OCI-LY7 (cell line): ENCODE data around the gene IRF2BP1.

Experiments used
- EZH2phosphoT487 ChIP-seq: fragments of 200-600 bp; sonication (generic); IDR thresholded peaks from 2 replicates; pipeline ENCODE4 v1.6.1; 2018; ENCODE audit warnings: low read depth, borderline replicate concordance, mild to moderate bottlenecking, mixed run types, antibody characterized with exemption, low read length, moderate library complexity, mixed read lengths
- TF ChIP-seq, protein P1 (sequence below): fragments of 200-600 bp; sonication (generic); conservative IDR thresholded peaks from 2 replicates; pipeline ENCODE4 v1.5.1; 2014; ENCODE audit warnings: mild to moderate bottlenecking, antibody characterized with exemption, low read length, moderate library complexity, mixed read lengths

DNA sequence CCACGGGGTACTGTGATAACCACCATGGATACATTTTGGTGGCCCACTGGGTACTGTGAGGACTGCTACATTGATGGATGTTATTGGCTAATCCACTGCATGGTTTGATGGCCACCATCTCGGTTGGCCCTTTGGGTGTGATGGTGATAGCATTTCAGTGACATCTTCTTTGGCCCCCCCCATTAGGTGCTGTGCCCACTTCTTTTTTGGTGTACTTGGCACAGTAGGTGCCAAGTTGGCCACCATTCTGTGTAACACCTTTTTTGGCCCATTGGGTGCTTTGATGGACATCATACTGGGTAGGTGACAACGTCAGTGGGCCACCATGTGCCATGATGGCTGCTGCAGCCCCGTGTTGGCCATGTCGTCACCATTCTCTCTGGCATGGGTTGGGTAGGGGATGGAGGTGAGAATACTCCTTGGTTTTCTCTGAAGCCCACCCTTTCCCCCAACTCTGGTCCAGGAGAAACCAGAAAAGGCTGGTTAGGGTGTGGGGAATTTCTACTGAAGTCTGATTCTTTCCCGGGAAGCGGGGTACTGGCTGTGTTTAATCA is 12.6 kb downstream of the IRF2BP1 start:
- TF ChIP-seq, protein P1, sequence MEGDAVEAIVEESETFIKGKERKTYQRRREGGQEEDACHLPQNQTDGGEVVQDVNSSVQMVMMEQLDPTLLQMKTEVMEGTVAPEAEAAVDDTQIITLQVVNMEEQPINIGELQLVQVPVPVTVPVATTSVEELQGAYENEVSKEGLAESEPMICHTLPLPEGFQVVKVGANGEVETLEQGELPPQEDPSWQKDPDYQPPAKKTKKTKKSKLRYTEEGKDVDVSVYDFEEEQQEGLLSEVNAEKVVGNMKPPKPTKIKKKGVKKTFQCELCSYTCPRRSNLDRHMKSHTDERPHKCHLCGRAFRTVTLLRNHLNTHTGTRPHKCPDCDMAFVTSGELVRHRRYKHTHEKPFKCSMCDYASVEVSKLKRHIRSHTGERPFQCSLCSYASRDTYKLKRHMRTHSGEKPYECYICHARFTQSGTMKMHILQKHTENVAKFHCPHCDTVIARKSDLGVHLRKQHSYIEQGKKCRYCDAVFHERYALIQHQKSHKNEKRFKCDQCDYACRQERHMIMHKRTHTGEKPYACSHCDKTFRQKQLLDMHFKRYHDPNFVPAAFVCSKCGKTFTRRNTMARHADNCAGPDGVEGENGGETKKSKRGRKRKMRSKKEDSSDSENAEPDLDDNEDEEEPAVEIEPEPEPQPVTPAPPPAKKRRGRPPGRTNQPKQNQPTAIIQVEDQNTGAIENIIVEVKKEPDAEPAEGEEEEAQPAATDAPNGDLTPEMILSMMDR, result no peak
- TF ChIP-seq EZH2phosphoT487, result no peak
